ENCODE data around the gene FKBP7.

GRCh38 chr2:178522950-178523595 lies 44.7 kb upstream of the FKBP7 start:
- TF ChIP-seq POLR2A (IDR thresholded peaks at IDR 0.05; ENCODE audit: low read depth, low read length) (peak; percentile 84), TAF1 (IDR thresholded peaks at IDR 0.05; ENCODE audit: borderline replicate concordance, low read depth, low read length) (peak; percentile 72; the same call in 1 of the 2 replicates)

All from GM12892 (cell line).